Islet precursor cell (in vitro differentiated cells): ENCODE results near the gene SNRPA.
"Not testable (repeated sequence)": the region's sequence is repeated elsewhere in the genome, so short reads cannot be mapped to it uniquely, and the experiment has no call there.

Experiments
- DNase-seq: peaks from one replicate; pipeline ENCODE4 v3.0.0-alpha.2; 2018

SNRPA gene

DNA sequence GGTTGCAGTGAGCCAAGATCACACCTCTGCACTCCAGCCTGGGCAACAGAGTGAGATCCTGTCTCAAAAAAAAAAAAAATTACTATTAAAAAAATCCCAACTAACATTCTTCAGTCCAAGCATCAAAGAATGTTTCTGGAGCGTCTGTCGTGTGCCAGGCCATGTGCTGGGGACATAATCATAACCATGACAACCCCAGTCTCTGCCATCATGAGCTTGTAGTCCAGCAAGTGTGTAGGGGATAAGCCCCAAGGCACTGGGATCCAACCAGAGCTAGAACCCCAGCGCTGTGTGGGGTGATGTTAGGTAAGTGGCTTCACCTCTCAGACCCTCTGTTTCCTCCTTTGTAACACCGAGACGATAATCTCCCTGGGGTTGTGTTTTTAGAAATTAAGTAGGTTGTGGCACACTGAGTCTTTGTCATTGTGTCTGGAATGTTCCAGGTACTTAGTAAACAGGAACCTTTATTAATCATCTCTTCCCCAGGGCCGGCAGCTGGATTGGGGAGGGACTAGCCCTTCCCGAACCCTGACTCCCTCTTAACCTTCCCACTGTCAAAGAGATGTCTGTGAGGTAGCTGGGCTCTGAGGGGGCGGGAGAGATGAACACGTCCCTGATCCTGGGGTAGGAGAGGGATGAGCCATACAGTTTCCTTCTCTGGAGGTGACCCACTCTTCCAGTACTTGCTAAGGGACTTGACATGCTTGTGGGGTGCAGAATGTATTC is 28.9 kb upstream of the SNRPA start:
- no peak for DNase-seq

DNA sequence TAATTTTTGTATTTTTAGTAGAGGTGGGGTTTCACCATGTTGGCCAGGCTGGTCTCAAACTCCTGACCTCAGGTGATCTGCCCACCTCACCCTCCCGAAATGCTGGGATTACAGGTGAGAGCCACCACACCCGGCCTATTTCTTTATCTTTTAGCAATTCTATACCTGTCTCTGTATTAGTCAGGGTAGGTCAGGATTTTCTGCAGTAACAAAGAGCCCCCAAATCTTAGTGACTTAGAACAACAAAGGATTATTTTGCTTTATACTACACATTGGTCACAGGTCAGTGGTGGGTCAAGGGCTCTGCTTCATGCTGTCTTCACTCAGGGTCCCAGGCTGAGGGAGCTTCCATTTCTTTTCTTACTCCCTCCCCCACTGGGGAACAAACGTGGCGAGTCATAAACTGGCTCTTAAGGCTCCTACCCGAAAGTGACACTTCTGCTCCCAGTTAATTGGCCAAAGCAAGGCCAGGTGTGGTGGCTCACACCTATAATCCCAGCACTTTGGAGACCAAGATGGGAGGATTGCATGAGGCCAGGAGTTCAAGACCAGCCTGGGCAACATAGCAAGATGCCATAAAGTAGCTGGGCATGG is 27.2 kb upstream of the SNRPA start:
- no peak for DNase-seq

DNA sequence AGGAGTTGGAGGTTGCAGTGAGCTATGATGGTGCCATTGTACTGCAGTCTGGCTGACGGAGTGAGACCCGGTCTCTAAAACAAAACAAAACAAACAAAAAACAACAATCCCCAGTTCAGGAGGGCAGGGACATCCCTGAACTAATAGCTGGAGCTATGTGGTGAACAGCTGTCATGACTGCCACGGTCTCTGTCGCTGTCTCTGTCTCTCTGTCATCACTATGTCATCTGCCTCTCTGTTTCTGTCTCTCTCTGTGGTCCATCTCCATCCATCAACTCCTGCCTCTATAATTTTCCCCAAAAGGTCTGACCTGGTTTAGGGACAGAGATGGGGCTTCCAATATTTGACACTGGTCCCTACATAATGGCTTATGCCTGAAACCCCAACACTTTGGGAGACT is 26.7 kb upstream of the SNRPA start:
- no peak for DNase-seq

DNA sequence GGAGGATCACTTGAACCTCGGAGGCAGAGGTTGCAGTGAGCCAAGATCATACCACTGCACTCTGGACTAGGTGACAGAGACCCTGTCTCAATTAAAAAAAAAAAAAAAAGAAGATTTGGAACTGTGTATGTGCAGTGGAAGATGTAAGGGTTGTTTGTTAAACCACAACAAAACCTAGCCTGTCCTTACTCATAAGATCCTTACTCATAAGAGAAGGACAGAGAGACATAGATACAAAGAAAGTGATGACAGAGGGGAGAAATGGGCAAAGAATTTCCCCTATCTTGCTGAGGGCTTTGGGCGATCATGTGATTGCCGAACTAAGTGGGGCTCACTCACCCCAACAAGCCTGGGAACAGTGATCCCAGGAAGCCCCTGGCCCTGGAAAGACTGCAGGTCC is 26.1 kb upstream of the SNRPA start:
- DNase-seq, result no peak

DNA sequence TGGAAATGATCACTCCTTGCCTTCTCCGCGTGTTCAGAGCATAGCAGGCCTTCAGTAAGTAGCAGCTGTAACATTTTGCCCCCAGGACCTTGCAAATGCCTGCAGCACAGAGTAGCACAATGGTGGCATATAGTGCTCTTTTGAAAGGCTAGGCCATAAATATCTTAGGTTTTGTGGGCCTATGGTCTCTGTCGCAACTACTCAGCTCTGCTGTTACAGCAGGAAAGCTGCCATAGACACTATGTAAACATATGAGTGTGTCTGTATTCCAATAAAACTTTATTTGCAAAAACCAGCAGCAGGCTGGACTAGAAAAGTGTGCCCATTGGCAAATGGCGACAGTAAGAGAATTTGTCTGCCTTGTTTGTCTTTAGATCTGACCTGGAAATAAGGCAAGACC is 24.7 kb upstream of the SNRPA start:
- no peak for DNase-seq

DNA sequence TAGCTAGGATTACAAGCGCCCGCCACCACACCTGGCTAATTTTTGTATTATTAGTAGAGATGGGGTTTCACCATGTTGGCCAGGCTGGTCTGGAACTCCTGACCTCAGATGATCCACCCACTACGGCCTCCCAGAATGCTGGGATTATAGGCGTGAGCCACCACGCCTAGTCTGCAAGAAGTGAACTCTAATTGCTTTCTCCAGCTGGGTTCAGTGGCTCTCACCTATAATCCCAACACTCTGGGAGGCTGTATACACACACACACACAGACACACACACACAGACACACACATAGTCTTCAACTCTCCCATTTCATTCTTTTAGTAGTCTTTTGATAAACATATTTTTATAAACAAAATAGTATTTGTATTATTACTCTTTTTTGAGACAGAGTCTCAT is 20.9 kb upstream of the SNRPA start:
- DNase-seq, result not testable (repeated sequence)

DNA sequence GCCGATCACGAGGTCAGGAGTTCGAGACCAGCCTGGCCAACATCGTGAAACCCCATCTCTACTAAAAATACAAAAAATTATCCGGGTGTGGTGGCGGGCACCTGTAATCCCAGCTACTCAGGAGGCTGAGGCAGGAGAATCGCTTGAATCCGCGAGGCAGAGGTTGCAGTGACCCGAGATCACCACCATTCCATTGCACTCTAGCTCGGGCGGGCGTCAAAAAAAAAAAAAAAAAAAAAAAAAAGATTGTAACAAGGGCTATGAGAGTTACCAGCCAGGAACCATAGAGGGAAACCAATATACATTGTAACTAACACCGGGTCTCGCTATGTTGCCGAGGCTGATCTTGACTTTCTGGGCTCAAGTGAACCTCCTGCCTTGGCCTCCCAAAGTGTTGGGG is 18.7 kb upstream of the SNRPA start:
- not testable (repeated sequence) for DNase-seq

DNA sequence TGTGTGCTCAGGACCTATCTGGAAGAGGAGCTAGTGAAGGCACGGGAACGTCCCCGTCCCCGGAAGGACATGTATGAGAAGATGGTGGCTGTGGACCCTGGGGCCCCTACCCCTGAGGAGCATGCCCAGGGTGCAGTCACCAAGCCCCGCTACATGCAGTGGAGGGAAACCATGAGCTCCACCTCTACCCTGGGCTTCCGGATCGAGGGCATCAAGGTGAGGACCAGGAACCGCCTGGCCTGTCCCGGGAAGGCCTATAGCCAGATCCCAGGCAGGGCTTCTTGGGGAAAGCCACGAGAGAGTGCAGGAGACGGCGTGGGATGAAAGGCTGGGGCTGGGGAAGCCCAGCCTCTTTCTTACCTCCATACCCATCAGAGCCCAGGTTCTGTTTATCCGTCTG is 17.9 kb upstream of the SNRPA start:
- no peak for DNase-seq

DNA sequence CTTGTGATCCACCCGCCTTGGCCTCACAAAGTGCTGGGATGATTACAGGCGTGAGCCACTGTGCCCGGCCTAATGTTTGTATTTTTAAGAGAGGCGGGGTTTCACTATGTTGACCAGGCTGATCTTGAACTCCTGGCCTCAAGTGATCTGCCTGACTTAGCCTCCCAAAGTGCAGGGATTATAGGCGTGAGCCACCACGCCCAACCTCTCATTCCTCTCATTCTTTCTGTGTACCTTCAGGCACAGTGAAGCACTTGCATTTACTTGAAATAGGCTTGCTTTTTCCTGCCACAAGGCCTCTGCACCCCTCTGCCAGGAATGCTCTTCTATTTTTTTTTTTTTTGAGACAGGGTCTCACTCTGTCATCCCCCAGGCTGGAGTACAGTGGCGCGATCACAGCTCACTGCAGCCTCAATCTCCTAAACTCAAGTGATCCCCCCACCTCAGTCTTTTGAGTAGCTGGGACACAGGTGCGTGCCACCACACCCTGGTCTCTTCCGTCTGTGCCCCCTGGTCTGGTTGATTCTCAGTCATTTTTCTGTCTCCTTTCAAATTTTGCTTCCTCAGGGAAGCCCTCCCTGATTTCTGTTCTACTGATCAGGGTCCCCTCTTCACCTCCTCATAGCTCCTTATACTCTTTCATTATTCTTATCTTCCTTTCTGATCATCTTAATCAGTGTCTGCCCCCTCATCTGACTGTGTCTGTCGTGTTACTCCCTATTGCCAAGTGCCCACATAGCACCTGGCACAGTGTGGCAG is 15.8 kb upstream of the SNRPA start:
- DNase-seq, result no peak

DNA sequence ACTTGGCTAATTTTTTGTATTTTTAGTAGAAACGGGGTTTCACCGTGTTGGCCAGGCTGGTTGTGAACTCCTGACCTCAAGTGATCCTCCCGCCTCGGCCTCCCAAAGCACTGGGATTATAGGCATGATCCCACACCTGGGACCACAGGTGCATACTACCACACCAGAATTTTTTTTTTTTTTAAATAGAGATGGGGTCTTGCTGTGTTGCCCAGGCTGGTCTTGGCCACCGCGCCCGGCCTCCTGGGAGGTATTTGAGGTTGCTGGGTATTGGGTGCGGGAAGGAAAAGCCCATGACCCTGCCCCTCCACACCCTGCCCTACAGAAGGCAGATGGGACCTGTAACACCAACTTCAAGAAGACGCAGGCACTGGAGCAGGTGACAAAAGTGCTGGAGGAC is 14.3 kb upstream of the SNRPA start:
- DNase-seq, result no peak

DNA sequence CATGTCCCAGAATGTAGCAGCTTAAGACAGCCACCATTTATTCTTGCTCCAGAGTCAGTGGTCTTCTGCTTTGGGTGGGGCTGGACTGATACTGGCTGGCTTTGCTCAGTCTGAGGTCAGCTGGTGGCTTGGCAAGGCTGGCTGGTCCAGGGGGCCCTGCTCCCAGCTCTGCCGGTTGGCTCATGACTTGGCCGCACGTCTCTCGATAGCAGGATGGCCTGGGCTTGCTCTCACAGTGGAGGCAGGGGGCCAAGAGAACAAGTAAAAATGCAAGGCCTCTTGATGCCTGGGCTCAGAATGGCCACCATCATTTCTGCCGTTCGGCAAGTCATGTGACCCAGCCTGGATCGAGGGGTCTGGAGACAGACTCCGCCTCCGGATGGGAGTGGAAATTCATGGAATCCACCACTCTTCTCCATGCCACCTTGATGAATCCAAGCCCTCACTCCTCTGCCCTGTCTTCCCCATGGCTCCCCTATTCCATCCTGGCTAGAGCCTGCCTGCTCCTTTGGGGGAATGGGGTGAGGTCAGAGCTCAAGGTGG is 13.8 kb upstream of the SNRPA start:
- no peak for DNase-seq

DNA sequence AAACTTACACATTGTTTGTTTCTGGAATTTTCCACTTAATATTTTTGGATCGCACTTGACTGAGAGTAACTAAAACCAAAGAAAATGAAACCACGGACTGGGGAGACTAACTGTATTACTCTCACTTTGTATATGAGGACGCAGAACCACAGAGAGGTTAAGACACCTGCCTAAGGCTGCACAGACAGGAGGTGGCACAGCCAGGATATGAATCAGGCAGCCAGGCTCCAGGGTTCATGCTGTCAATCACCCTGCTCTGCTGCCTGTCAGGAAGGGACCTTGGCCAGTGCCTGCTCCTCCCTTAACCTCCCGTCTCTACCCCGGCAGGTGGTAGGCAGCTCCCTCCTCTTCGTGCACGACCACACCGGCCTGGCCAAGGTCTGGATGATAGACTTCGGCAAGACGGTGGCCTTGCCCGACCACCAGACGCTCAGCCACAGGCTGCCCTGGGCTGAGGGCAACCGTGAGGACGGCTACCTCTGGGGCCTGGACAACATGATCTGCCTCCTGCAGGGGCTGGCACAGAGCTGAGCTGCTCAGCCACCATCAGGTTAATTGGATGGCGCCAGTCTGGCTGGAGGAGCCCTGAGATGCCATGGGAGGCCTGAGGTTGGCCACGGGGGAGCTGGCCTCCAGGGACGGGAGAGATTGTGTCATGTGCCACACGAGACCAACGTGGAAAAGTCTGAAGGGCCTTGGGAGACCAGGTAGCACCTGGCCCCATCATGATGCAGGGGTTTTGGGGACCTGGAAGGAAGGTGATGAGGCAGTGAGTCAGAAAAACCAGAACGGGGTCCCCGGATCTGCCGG is 11.8 kb upstream of the SNRPA start:
- no peak for DNase-seq

DNA sequence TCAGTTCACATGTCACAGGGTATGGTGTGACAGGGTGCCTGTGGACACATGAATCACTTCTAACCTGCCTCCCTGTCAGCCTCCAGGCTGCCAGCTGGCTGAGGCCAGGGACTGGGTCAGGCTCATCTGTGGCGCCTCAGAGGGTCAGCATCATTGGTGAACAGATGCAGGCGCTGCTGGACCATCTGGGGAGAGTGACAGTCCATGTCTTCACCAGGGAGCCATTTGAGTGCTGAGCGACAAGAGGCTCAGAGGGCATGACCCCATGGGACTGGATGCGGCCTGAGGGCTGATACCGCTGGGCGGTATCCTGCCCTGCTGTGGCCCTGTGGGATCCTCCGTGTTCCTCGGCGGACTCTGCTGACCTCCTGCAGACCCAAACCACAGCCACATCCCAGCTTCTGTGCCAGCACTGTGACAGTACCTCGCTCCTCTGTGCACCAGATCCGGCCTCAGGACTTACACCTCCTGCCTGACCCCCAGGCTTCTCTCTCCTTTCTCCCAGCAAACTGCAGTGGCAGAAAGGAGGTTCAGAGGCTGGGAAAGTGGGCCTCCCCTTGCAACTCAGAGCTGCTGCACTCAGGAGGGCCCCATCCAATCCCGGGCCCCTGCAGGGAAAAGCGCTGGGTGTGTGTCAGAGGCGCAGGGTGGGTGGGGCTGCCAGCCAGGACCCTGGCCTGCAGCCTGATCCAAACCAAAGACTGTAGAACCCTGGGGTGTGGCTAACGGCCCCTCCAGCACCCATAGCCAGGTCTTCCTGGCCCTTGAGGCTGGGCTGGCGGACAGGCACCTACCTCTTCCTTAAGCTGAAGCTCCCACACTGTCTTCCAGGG is 10.9 kb upstream of the SNRPA start:
- DNase-seq, result no peak

DNA sequence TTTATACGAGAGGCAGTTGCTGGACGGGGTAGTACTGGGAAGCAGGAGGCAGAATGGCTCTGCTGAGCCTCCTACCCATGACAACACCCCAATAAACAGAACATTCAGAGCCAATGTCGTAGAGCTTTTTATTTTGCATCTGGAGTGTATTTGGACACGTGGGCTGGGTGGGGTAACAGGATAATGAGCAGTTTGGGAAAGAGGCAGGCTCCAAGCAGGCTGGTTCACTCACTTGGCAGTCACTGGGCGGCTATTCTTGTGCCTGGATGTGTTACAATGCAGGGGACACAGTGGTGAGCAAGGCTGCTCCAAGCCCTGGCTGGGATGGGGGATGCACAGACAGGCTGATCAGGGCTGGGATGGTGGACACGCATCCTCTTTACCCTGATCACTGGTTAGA is 10.3 kb upstream of the SNRPA start:
- no peak for DNase-seq

DNA sequence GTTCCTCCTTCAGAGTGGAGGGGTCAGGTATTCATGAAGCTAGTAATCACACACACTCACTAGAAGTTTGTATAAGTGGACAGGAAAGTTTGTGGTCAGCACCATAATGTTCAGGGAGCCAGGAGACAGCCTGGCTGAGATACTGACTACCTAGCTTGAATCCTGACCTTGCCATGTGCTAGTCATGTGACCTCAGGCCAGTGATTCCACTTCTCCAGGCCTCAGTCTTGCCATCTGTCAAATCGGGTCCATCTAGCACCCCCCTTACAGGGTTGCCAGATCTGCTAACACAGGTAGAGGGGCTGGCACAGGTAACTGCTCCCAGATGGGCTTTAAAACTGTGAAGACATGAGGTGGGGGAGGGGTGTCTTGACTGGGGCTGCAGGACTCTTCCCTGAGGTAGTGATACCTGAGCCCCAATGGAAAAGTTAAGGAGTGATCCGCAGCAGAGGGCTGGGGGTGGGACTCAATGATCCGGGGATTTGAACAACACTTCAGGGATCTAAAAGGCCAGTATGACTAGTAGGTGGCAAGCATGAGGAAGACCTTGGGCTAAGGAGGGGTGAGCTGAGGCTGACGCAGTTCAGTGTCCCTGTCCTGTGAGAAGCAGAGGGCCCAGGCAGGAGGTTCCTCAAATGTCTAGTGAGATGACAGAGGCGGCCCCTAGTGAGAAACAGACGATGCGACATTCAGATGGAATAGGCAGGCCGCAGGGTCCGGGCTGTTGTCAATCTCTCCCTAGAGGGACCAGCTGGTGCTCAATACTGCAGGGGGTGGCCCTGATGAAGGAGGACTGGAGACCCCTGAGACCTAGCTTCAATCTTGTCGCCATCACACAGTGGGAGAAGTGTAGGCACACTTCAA is 9.2 kb upstream of the SNRPA start:
- DNase-seq, result no peak

DNA sequence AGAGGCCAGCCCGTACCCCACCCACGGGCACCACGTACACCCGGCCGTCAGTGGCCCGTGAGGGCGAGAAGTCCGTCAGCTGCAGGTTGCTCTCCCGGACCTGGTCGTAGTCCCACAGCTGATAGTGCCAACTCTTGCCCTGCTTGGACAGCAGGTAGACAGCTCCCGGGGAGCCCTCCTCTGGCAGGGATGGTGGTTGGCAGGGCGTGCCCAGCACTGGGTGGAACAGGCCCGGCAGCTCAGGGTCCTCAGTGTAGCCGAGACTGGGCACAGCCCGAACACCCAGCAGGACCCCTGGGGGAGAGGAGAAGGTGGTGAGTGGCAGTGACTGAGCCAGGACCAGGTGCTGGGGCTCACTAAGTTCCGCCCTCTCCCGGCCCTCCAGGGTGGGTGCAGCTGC is 8.5 kb upstream of the SNRPA start:
- DNase-seq, result no peak

DNA sequence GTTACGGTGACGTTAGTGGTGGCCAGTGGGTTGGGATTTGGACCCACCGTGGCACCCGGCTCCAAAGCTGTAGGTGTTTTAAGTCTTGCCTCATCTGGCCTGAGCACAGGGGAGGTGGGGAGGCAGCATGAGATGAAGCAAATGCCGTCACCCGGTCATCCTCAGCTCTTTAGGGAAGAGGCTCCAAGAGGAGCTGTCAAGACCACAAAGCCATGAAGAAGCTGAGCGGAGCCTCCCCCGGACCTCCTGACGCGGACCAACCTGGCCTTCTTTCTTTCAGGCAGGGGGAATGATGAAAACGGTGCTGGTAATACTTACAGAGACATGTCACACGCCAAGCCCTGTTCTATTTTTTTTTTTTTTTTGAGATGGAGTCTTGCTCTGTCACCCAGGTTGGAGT is 8.1 kb upstream of the SNRPA start:
- DNase-seq, result no peak

DNA sequence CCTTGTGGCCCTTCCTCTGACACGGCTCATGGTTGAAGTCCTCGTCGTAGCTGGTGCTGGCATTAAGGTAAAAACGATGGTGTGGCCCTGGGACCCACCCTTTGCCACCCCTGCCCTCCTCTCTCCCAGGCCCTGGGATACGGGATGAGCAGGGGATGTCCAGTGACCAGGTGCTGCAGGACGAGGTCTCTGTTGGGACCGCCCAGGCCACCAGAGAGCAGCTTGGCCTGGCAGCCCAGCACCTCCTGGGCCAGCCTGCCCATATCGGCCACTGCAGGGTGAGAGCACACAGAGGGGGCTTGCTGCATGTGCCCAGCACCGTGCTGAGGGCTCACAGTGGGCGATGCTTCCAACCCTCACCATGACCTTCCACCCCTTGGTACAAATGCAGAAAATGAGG is 7.1 kb upstream of the SNRPA start:
- DNase-seq, result no peak

DNA sequence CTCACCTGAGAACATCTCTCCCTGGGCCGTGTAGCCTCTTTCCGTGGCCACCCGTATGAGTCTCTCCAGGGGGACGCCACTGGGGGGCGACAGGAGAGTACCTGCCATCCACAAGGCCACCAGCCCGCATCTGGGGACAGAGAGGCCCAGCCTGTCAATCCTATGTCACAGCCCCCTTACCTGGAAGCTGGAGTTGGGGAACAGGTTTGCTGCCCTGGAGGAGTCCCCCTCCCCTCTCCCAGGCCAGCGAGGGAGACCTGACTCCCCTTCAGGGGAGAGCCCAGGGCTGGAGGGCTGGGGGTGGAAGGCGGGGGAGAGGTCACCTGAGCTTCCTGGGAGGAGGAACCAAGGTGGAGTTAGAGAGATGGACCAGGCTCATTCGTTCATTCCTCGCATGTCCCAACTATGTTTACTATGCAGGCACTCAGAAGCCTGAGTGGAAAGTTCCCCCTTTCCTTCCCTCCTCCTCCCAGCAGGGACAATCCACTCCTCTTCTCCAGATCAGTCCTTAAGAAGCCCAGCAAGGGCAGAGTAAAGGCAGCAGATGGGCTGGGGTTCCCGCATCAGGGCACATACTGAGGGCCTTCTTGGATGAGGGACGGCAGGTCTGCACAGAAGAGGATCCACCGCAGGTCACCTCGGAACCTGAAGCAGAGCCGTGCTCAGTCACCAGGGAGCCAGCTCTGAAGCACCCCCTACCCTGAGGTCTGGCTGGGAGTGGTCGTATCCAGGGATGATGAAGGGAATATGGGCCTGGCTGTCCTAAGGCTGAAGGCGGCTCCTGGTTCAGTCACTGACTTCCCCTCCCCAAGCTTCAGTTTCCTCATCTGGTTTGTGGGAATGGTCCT is 6.2 kb upstream of the SNRPA start:
- peak; percentile 84 for DNase-seq

DNA sequence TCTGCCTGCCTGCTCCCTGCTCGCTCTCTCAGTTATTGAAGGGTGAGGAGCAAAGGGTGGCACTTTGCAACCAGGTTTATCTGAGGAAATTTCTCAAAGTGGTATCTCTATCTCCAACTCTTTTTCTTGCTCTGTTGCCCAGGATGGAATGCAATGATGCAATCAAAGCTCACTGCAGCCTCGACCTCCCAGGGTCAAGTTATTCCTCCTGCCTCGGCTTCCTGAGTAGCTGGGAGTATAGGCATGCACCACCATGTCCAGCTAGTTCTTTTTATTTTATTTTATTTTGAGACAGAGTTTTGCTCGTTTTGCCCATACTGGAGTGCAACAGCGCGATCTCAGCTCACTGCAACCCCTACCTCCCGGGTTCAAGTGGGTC is 5.6 kb upstream of the SNRPA start:
- DNase-seq, result no peak
